GM19467 (cell line): ENCODE measurements around the gene NT5C3B.
"Not testable (repeated sequence)": the region's sequence is repeated elsewhere in the genome, so short reads cannot be mapped to it uniquely, and the experiment has no call there.

ENCODE experiments used
- ATAC-seq: cut with Tn5 transposase; IDR thresholded peaks from one replicate; pipeline ENCODE4 v1.9.1; 2021; ENCODE audit warnings: mild to moderate bottlenecking, moderate library complexity; ENCODE audit not compliant: unreplicated experiment

NT5C3B gene

DNA sequence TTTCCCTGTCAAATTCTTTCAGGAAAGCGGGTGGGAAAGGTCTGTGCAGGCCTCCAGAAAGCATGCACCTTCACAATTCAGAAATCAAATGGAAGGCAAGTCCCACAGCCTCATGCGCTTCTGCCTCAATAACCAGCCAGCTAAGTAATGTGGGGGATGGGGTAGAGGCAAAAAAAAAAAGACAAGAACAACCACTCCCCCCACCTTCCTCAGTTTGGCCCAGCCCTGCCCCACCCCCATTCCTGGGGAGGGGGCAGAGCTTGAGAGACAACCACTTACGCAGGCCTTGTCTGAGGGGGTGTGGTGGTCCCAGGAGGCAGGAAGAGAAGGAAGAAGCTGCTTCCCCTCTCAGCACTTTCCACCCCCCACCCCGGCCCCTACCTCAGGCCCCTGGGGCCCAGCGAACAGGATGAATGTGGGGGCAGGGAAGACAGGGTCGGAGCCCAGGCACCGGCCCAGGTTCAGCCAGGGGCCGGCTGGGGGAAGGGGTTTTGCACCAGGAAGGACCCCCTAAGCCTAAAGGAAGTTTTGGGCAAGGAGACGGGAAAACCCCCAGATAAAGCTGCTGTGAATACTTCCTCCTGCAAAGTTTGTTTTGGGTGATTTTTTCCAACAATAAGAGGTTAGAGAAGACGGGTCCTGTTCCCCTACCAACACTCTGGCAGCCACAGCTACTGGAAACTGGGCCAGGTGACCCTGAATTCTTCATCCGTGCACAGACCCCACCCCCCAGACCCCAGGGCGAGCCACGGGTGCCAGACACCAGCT is 50.8 kb downstream of the NT5C3B start:
- no peak for ATAC-seq

- ATAC-seq: no peak
Observed at GRCh38 chr17:41784207-41784744, 51.8 kb downstream of the NT5C3B start.

GRCh38 chr17:41782142-41782541 is 53.9 kb downstream of the NT5C3B start:
- no peak for ATAC-seq

- ATAC-seq: no peak
Observed at GRCh38 chr17:41781404-41782110, 54.5 kb downstream of the NT5C3B start.

DNA sequence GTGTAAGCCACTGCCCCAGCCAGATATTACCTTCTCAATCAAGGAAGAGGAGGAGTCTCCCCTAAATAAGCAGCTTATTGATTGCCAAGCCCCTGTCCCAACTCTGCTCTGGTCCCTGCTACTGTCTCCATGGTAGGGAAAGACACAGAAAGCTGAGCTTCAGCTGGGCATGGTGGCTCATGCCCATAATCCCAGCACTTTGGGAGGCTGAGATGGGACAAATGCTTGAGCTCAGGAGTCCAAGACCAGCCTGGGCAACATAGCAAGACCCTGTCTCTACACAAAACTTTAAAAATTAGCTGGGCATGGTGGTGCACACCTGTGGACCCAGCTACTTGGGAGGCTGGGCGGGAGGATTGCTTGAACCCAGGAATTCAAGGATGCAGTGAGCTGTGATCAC is 56.1 kb downstream of the NT5C3B start:
- no peak for ATAC-seq

DNA sequence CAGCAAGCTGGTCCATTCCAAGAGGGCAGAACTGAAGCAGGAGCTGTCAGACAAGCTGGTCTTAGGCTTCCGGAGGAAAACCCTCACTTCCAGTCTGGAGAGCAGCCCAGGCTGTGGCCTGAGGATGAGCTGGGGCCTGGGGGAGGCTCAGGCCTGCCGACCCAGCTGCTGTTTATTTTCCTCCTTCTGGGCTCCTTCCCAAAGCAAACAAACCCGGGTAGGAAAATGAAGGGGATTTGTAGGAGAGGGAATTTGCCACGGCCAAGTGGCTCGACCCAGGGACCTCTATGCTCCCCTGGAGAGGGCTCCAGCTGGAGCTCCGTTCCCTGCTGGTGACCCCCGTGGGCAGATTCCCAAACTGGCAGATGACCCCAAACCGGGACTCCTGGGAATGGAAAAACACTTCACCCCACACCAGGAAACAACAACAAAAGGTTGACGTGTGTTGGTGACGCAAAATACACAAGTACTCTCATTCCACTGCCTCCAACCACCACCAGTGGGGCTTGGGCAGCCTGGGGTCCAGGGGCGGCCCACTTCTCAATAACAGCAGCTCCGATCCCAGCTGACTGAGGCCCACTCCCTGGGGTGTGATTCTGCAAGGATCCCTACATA is 58.4 kb downstream of the NT5C3B start:
- no peak for ATAC-seq

- no peak for ATAC-seq
Observed at GRCh38 chr17:41777157-41777573, 58.9 kb downstream of the NT5C3B start.

- ATAC-seq: not testable (repeated sequence)
Observed at GRCh38 chr17:41776262-41776900, 59.7 kb downstream of the NT5C3B start.

GRCh38 chr17:41775394-41776226 is 60.4 kb downstream of the NT5C3B start:
- ATAC-seq: no peak
